GM21515 (cell line): ENCODE data around the gene NDUFA8.

Source experiments
- ATAC-seq: cut with Tn5 transposase; IDR thresholded peaks from one replicate; pipeline ENCODE4 v1.9.1; 2021; ENCODE audit not compliant: unreplicated experiment

NDUFA8 gene

GRCh38 chr9:122159026-122159924 is at the start of gene NDUFA8, which contains the start of gene MORN5:
Gene NDUFA8, minus strand, starts transcription at chr9:122159779. Its CDS starts 102 bp downstream, at chr9:122159677.
Gene MORN5, plus strand, starts transcription at chr9:122159908. Its CDS starts 65 bp downstream, at chr9:122159973.
- ATAC-seq: peak; percentile 95

- no peak for ATAC-seq
These were observed 47.5 kb upstream of the NDUFA8 start for GRCh38 chr9:122207096-122207495.

- ATAC-seq: no peak
These were observed 46.8 kb upstream of the NDUFA8 start for GRCh38 chr9:122206118-122207046.

- ATAC-seq: no peak
These were observed 45.6 kb upstream of the NDUFA8 start for GRCh38 chr9:122205176-122205575.

- no peak for ATAC-seq
These were observed 44.9 kb upstream of the NDUFA8 start for GRCh38 chr9:122204491-122204890.

GRCh38 chr9:122204055-122204454 is 44.5 kb upstream of the NDUFA8 start:
- ATAC-seq: no peak

GRCh38 chr9:122202111-122202510 is 42.5 kb upstream of the NDUFA8 start:
- ATAC-seq: no peak

GRCh38 chr9:122201641-122202040 is 42.1 kb upstream of the NDUFA8 start:
- ATAC-seq: no peak

GRCh38 chr9:122200960-122201595 is 41.5 kb upstream of the NDUFA8 start:
- ATAC-seq: no peak

GRCh38 chr9:122197882-122198281 is 38.3 kb upstream of the NDUFA8 start:
- ATAC-seq: no peak

GRCh38 chr9:122197426-122197825 is 37.8 kb upstream of the NDUFA8 start:
- ATAC-seq: no peak

- ATAC-seq: no peak
These were observed 36.3 kb upstream of the NDUFA8 start for GRCh38 chr9:122195875-122196274.

GRCh38 chr9:122193651-122194050 is 34.1 kb upstream of the NDUFA8 start:
- ATAC-seq: no peak

- no peak for ATAC-seq
These were observed 33.4 kb upstream of the NDUFA8 start for GRCh38 chr9:122192914-122193525.

- no peak for ATAC-seq
These were observed 32.8 kb upstream of the NDUFA8 start for GRCh38 chr9:122192261-122192875.

GRCh38 chr9:122191584-122191983 is 32.0 kb upstream of the NDUFA8 start:
- no peak for ATAC-seq

GRCh38 chr9:122190597-122191381 is 31.2 kb upstream of the NDUFA8 start:
- ATAC-seq: no peak

GRCh38 chr9:122188369-122188768 is 28.8 kb upstream of the NDUFA8 start:
- no peak for ATAC-seq

- ATAC-seq: no peak
These were observed 27.3 kb upstream of the NDUFA8 start for GRCh38 chr9:122186777-122187470.
